Stimulated activated naive B cell treated with anti-CD40 and anti-IgM and Interleukin-4, amounts not matched to agents 10 μg/mL and 1 μg/mL and 100 μg/mL, for 72 hours (primary cell): ENCODE data around the gene ZNF609.
"Not testable (repeated sequence)": the region's sequence is repeated elsewhere in the genome, so short reads cannot be mapped to it uniquely, and the experiment has no call there.

Experiments
- ATAC-seq, 2 donors: fragments of 150-1000 bp; cut with Tn5 transposase; replicated peaks; 2 replicates each; pipeline ENCODE4 v1.10.0; 2021; ENCODE audit warnings: moderate library complexity in 1 of 2
- DNase-seq: peaks from one replicate; pipeline ENCODE4 v3.0.0; 2021
- H3K27ac Mint-ChIP-seq: one replicate; pipeline ENCODE4 v1.8.0; 2022; ENCODE audit warnings: mild to moderate bottlenecking, mixed read lengths
- H3K27me3 Mint-ChIP-seq, 2 donors: one replicate each; pipeline ENCODE4 v1.8.0; 2022; ENCODE audit warnings: mixed read lengths in 2 of 2
- H3K36me3 Mint-ChIP-seq, 2 donors: one replicate each; pipeline ENCODE4 v1.8.0; 2022; ENCODE audit warnings: mixed read lengths in 2 of 2, mild to moderate bottlenecking in 1 of 2
- H3K4me1 Mint-ChIP-seq, 2 donors: one replicate each; pipeline ENCODE4 v1.8.0; 2022; ENCODE audit warnings: mixed read lengths in 2 of 2, mild to moderate bottlenecking in 1 of 2
- H3K4me3 Mint-ChIP-seq, 2 donors: one replicate each; pipeline ENCODE4 v1.8.0; 2022; ENCODE audit warnings: mild to moderate bottlenecking in 2 of 2, mixed read lengths in 2 of 2, moderate library complexity in 1 of 2
- H3K9me3 Mint-ChIP-seq, 2 donors: one replicate each; pipeline ENCODE4 v1.8.0; 2022; ENCODE audit warnings: mixed read lengths in 2 of 2, mild to moderate bottlenecking in 1 of 2

Gene ZNF609

GRCh38 chr15:64581408-64581761, 121.0 kb downstream of the ZNF609 start:
- no peak for DNase-seq
- H3K4me3 Mint-ChIP-seq: no peak overlapping the region
- H3K4me1 Mint-ChIP-seq: peaks cover 0 to 4% of the 10 kb centered on the region in 2 donors
- H3K27me3 Mint-ChIP-seq: no peaks in the 10 kb centered on the region
- ATAC-seq: no peak
- H3K36me3 Mint-ChIP-seq: peaks cover 16 to 36% of the 10 kb centered on the region in 2 donors
- peaks cover 7 to 9% of the 10 kb centered on the region in 2 donors for H3K9me3 Mint-ChIP-seq
- H3K27ac Mint-ChIP-seq: no peak overlapping the region

GRCh38 chr15:64582202-64582601, 121.8 kb downstream of the ZNF609 start:
- H3K27me3 Mint-ChIP-seq: no peaks in the 10 kb centered on the region
- peaks cover 16 to 36% of the 10 kb centered on the region in 2 donors for H3K36me3 Mint-ChIP-seq
- peaks cover 0 to 4% of the 10 kb centered on the region in 2 donors for H3K4me1 Mint-ChIP-seq
- H3K4me3 Mint-ChIP-seq: no peak overlapping the region
- H3K9me3 Mint-ChIP-seq: peaks cover 7 to 9% of the 10 kb centered on the region in 2 donors
- H3K27ac Mint-ChIP-seq: no peak overlapping the region
- no peak for ATAC-seq
- no peak for DNase-seq

GRCh38 chr15:64583519-64583918, 123.1 kb downstream of the ZNF609 start:
- ATAC-seq: no peak
- no peak overlapping the region for H3K27ac Mint-ChIP-seq
- peaks cover 7 to 9% of the 10 kb centered on the region in 2 donors for H3K9me3 Mint-ChIP-seq
- no peak overlapping the region for H3K4me3 Mint-ChIP-seq
- H3K36me3 Mint-ChIP-seq: peaks cover 16 to 36% of the 10 kb centered on the region in 2 donors
- no peaks in the 10 kb centered on the region for H3K27me3 Mint-ChIP-seq
- no peak for DNase-seq
- peaks cover 4 to 7% of the 10 kb centered on the region in 2 donors for H3K4me1 Mint-ChIP-seq

- H3K27me3 Mint-ChIP-seq: no peaks in the 10 kb centered on the region
- H3K36me3 Mint-ChIP-seq: peaks cover 16 to 32% of the 10 kb centered on the region in 2 donors
- H3K9me3 Mint-ChIP-seq: peaks cover 7 to 9% of the 10 kb centered on the region in 2 donors
- peak overlapping the region; percentile 53 for H3K27ac Mint-ChIP-seq
- H3K4me3 Mint-ChIP-seq: no peak overlapping the region
- H3K4me1 Mint-ChIP-seq: peaks cover 4 to 7% of the 10 kb centered on the region in 2 donors
- ATAC-seq (no peak), DNase-seq (no peak)
Measured at GRCh38 chr15:64583983-64584382, 123.6 kb downstream of the ZNF609 start.

- Mint-ChIP-seq H3K4me1 (peaks cover 7% of the 10 kb centered on the region in 2 donors), H3K4me3 (no peak overlapping the region), H3K27ac (no peak overlapping the region), H3K9me3 (no peaks in the 10 kb centered on the region), H3K36me3 (peaks cover 8 to 14% of the 10 kb centered on the region in 2 donors), H3K27me3 (no peaks in the 10 kb centered on the region)
- DNase-seq (no peak), ATAC-seq (no peak)
Measured at GRCh38 chr15:64586259-64586870, 126.0 kb downstream of the ZNF609 start.

- DNase-seq (no peak), ATAC-seq (no peak)
- H3K4me3 Mint-ChIP-seq: no peak overlapping the region
- H3K36me3 Mint-ChIP-seq: peaks cover 6 to 12% of the 10 kb centered on the region in 2 donors
- no peak overlapping the region for H3K27ac Mint-ChIP-seq
- peaks cover 7% of the 10 kb centered on the region in 2 donors for H3K4me1 Mint-ChIP-seq
- H3K27me3 Mint-ChIP-seq: no peaks in the 10 kb centered on the region
- H3K9me3 Mint-ChIP-seq: no peaks in the 10 kb centered on the region
Measured at GRCh38 chr15:64586984-64587383, 126.6 kb downstream of the ZNF609 start.

GRCh38 chr15:64589435-64590084, 129.2 kb downstream of the ZNF609 start:
- DNase-seq (no peak), ATAC-seq (no peak)
- no peak overlapping the region for H3K4me3 Mint-ChIP-seq
- H3K4me1 Mint-ChIP-seq: peaks cover 5 to 7% of the 10 kb centered on the region in 2 donors
- H3K27me3 Mint-ChIP-seq: no peaks in the 10 kb centered on the region
- H3K27ac Mint-ChIP-seq: no peak overlapping the region
- peaks cover 0 to 6% of the 10 kb centered on the region in 2 donors for H3K36me3 Mint-ChIP-seq
- H3K9me3 Mint-ChIP-seq: no peaks in the 10 kb centered on the region

GRCh38 chr15:64592845-64593244, 132.5 kb downstream of the ZNF609 start:
- H3K4me1 Mint-ChIP-seq: peaks cover 21% of the 10 kb centered on the region in 2 donors
- DNase-seq, H3K27me3 Mint-ChIP-seq, H3K4me3 Mint-ChIP-seq, H3K36me3 Mint-ChIP-seq, H3K27ac Mint-ChIP-seq, ATAC-seq, H3K9me3 Mint-ChIP-seq: not testable (repeated sequence)

- H3K9me3 Mint-ChIP-seq: no peaks in the 10 kb centered on the region
- no peak for DNase-seq
- peaks cover 28 to 41% of the 10 kb centered on the region in 2 donors for H3K4me1 Mint-ChIP-seq
Measured at GRCh38 chr15:64596701-64597476, 136.5 kb downstream of the ZNF609 start.

GRCh38 chr15:64597477-64597822, 137.1 kb downstream of the ZNF609 start:
- Mint-ChIP-seq H3K36me3 (peaks cover 0 to 4% of the 10 kb centered on the region in 2 donors), H3K9me3 (no peaks in the 10 kb centered on the region), H3K4me1 (peaks cover 33 to 41% of the 10 kb centered on the region in 2 donors), H3K27ac (no peak overlapping the region), H3K4me3 (peak overlapping the region in 1 of 2 donors; percentile 56), H3K27me3 (no peaks in the 10 kb centered on the region)
- ATAC-seq (no peak), DNase-seq (no peak)

More at GRCh38 chr15:64596701-64597476, 136.5 kb downstream of the ZNF609 start:
- ATAC-seq: peak; percentile 59 to 69
- Mint-ChIP-seq H3K27ac (peak overlapping the region; percentile 82), H3K4me3 (peak overlapping the region; percentile 56 to 69), H3K27me3 (no peaks in the 10 kb centered on the region), H3K36me3 (peaks cover 0 to 4% of the 10 kb centered on the region in 2 donors)

- ATAC-seq: no peak
- Mint-ChIP-seq H3K9me3 (no peaks in the 10 kb centered on the region), H3K4me3 (no peak overlapping the region), H3K4me1 (peaks cover 32 to 45% of the 10 kb centered on the region in 2 donors), H3K27ac (no peak overlapping the region), H3K36me3 (no peaks in the 10 kb centered on the region), H3K27me3 (no peaks in the 10 kb centered on the region)
- no peak for DNase-seq
Measured at GRCh38 chr15:64599226-64599625, 138.8 kb downstream of the ZNF609 start.

GRCh38 chr15:64599716-64600115, 139.3 kb downstream of the ZNF609 start:
- DNase-seq: no peak
- H3K36me3 Mint-ChIP-seq: no peaks in the 10 kb centered on the region
- H3K27me3 Mint-ChIP-seq: no peaks in the 10 kb centered on the region
- H3K27ac Mint-ChIP-seq: no peak overlapping the region
- ATAC-seq: no peak
- no peak overlapping the region for H3K4me3 Mint-ChIP-seq
- H3K4me1 Mint-ChIP-seq: peaks cover 32 to 45% of the 10 kb centered on the region in 2 donors
- no peaks in the 10 kb centered on the region for H3K9me3 Mint-ChIP-seq

- Mint-ChIP-seq H3K27ac (no peak overlapping the region), H3K4me3 (peak overlapping the region in 1 of 2 donors; percentile 30), H3K36me3 (no peaks in the 10 kb centered on the region), H3K9me3 (no peaks in the 10 kb centered on the region), H3K27me3 (no peaks in the 10 kb centered on the region), H3K4me1 (peaks cover 33 to 45% of the 10 kb centered on the region in 2 donors)
- ATAC-seq (peak in 1 of 2 donors; percentile 25), DNase-seq (no peak)
Measured at GRCh38 chr15:64600794-64601193, 140.4 kb downstream of the ZNF609 start.

- DNase-seq (no peak), ATAC-seq (no peak)
- H3K27me3 Mint-ChIP-seq: no peaks in the 10 kb centered on the region
- H3K4me1 Mint-ChIP-seq: peaks cover 18 to 19% of the 10 kb centered on the region in 2 donors
- no peak overlapping the region for H3K4me3 Mint-ChIP-seq
- H3K36me3 Mint-ChIP-seq: peaks cover 0 to 1% of the 10 kb centered on the region in 2 donors
- no peaks in the 10 kb centered on the region for H3K9me3 Mint-ChIP-seq
- no peak overlapping the region for H3K27ac Mint-ChIP-seq
Measured at GRCh38 chr15:64604319-64604718, 143.9 kb downstream of the ZNF609 start.
